Measurements from ENCODE around the gene AP1M2. TPM values are rescaled to one million over a fixed set of nuclear protein-coding genes. Genes with fewer than 3 reads are reported as not detected.
"Not testable (repeated sequence)": the region's sequence is repeated elsewhere in the genome, so short reads cannot be mapped to it uniquely, and the experiment has no call there.

Gene AP1M2
- total RNA-seq, 1 experiment from 2014 or later: 127 TPM

- Mint-ChIP-seq H3K27me3 (ENCODE audit: low read depth) (peaks cover 7% of the 10 kb centered on the region), H3K9me3 (peaks cover 7% of the 10 kb centered on the region), H3K36me3 (no peaks in the 10 kb centered on the region), H3K4me1 (no peaks in the 10 kb centered on the region), H3K4me3 (no peak overlapping the region), H3K27ac (no peak overlapping the region)
- ATAC-seq: no peak
- ChIA-PET POLR2A (no interaction called here), CTCF (interaction anchor here (1.4 kb wide), 1 partner anchor 27 kb away, joined by 4 read pairs; no protein-coding TSS in a partner anchor)
- TF ChIP-seq SP1 (CRISPR knock-in tag; conservative IDR thresholded peaks at IDR 0.05): no peak
- DNase-seq (ENCODE audit: low spot score): no peak
Observed at GRCh38 chr19:10532457-10532856, 54.7 kb downstream of the AP1M2 start.

DNA sequence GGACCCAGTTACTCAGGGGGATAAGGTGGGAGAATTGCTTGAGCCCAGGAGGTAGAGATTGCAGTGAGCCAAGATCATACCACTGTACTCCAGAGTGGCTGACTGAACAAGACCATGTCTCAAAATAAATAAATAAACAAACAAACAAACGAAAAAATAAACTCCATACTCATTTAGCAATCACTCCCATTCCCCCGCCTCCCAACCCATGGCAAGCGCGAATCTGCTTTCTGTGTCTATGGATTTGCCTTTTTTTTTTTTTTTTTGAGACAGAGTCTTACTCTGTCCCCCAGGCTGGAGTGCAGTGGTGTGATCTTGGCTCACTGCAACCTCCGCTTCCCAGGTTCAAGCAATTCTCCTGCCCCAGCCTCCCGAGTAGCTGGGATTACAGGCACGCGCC, 60.2 kb downstream of the AP1M2 start:
- DNase-seq (ENCODE audit: low spot score); ATAC-seq; H3K27me3 Mint-ChIP-seq (ENCODE audit: low read depth); H3K4me1 Mint-ChIP-seq; POLR2A ChIA-PET; H3K27ac Mint-ChIP-seq; H3K9me3 Mint-ChIP-seq; H3K36me3 Mint-ChIP-seq; H3K4me3 Mint-ChIP-seq: not testable (repeated sequence)
- CTCF ChIA-PET: interaction anchor here (0.7 to 1.1 kb wide), 2 partner anchors 15 to 37 kb away, joined by 3 read pairs; no protein-coding TSS in a partner anchor

DNA sequence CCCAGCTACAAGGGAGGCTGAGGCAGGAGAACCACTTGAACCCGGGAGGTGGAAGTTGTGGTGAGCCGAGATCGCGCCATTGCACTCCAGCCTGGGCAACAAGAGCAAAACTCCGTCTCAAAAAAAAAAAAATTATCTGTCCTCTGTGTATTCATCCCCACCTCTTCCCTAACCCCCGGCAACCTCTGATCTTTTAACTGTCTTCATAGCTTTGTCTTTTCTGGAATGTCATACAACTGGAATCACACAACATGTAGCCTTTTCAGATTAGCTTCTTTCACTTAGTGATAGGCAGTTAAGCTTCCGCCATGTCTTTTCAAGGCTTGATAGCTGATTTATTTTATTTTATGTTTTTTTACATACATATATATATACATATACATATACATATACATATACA, 61.5 kb downstream of the AP1M2 start:
- no peaks in the 10 kb centered on the region for H3K36me3 Mint-ChIP-seq

More for the DNA sequence above, 61.5 kb downstream of the AP1M2 start:
- DNase-seq (ENCODE audit: low spot score) (no peak), ATAC-seq (no peak)
- H3K27me3 Mint-ChIP-seq (ENCODE audit: low read depth): no peaks in the 10 kb centered on the region; the same call in 1 of the 2 replicates
- no peak overlapping the region for H3K4me3 Mint-ChIP-seq
- POLR2A ChIA-PET: no interaction called here
- no peaks in the 10 kb centered on the region for H3K9me3 Mint-ChIP-seq
- H3K27ac Mint-ChIP-seq: no peak overlapping the region
- no peaks in the 10 kb centered on the region for H3K4me1 Mint-ChIP-seq
- CTCF ChIA-PET: no interaction called here
- TF ChIP-seq ETV6 (CRISPR knock-in tag; IDR thresholded peaks at IDR 0.05): no peak
- no peak for TF ChIP-seq SMAD4 (CRISPR knock-in tag; IDR thresholded peaks at IDR 0.05)
- TF ChIP-seq, protein P1, sequence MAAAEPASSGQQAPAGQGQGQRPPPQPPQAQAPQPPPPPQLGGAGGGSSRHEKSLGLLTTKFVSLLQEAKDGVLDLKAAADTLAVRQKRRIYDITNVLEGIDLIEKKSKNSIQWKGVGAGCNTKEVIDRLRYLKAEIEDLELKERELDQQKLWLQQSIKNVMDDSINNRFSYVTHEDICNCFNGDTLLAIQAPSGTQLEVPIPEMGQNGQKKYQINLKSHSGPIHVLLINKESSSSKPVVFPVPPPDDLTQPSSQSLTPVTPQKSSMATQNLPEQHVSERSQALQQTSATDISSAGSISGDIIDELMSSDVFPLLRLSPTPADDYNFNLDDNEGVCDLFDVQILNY (CRISPR knock-in tag; IDR thresholded peaks at IDR 0.05): no peak
- TF ChIP-seq, protein P2, sequence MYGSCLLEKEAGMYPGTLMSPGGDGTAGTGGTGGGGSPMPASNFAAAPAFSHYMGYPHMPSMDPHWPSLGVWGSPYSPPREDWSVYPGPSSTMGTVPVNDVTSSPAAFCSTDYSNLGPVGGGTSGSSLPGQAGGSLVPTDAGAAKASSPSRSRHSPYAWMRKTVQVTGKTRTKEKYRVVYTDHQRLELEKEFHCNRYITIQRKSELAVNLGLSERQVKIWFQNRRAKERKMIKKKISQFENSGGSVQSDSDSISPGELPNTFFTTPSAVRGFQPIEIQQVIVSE (CRISPR knock-in tag; IDR thresholded peaks at IDR 0.05; ENCODE audit: borderline replicate concordance): no peak
- TF ChIP-seq PRDM15 (CRISPR knock-in tag; IDR thresholded peaks at IDR 0.05): no peak
- no peak for TF ChIP-seq FOXK1 (CRISPR knock-in tag; IDR thresholded peaks at IDR 0.05)
- TF ChIP-seq JUN (CRISPR knock-in tag; IDR thresholded peaks at IDR 0.05): no peak
- TF ChIP-seq USF2 (CRISPR knock-in tag; IDR thresholded peaks at IDR 0.05): no peak
- TF ChIP-seq SOX15 (CRISPR knock-in tag; IDR thresholded peaks at IDR 0.05): no peak
- TF ChIP-seq FOXJ3 (CRISPR knock-in tag; IDR thresholded peaks at IDR 0.05; ENCODE audit: borderline replicate concordance): no peak

Data from WTC11 (cell line).